Stimulated activated CD8-positive, alpha-beta memory T cell treated with anti-CD3 and anti-CD28 coated beads, Interleukin-2, amount 100 ng/mL, for 1 hour (primary cell): ENCODE data around the gene NBEA.

Experiments
- DNase-seq, 2 donors: peaks; one replicate each; pipeline ENCODE4 v3.0.0-alpha.2; 2020; ENCODE audit warnings: low read depth in 2 of 2

Gene NBEA

DNA sequence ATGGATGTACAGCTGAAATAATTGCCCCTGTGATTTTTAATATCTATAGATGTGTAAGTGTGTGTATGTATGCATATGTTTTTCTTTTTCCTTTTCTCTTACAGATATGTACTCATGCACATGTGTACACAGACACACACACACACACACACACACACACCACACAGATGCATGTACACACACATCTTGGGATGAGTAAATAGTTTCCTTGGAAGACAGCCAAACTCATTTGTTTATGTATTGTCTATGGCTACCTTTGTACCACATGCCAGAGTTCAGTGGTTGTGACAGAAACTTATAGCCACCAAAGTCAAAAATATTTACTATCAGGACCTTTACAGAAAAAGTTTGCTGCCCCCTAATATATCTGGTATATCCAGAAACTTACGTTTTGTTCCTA is 341.8 kb downstream of the NBEA start:
- DNase-seq = no peak

GRCh38 chr13:35285677-35286076 is 343.6 kb downstream of the NBEA start:
- no peak for DNase-seq

DNA sequence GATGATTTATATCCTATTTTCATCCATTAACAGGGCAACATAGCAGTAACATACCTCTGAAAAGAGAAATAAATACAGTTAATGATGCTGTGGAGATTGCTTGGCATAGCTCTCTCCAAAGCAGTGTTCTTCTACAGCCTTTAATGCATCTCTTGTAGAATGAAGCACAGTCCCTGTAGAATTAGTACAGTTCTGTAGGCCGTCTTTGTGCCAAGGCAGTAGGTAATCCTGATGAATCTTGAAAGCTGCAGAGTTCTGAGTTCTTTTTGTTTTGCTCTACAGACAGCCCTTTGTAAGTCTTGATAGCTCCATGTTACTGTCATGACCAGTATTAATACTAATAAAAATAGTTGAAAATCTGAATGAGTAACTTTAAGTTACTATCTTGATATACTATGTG is 350.3 kb downstream of the NBEA start:
- no peak for DNase-seq

- no peak for DNase-seq
Observed at GRCh38 chr13:35293579-35294226, 351.6 kb downstream of the NBEA start.

GRCh38 chr13:35309706-35310105 is 367.6 kb downstream of the NBEA start:
- DNase-seq = no peak

- DNase-seq = no peak
Observed at GRCh38 chr13:35332134-35332533, 390.1 kb downstream of the NBEA start.

GRCh38 chr13:35333157-35333556 is 391.1 kb downstream of the NBEA start:
- no peak for DNase-seq

DNA sequence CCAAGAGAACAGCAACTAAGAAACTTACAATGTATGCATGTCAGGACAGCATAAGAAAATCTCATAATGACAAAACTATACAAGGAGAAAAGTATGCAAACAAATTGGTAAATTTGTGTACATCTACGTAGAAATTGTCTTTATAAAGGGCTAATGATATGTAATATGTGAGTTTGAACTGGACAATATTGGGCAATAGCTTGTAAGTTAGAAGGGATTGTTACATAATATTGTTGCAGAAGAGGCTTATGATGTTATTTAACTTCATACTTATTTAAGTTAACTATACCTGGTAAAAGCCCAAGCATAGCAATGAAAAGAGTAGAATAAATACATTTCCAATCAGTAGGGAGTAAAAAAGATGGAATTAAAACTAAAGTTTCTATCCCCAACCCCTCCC is 400.4 kb downstream of the NBEA start:
- DNase-seq = no peak

GRCh38 chr13:35343417-35343816 is 401.3 kb downstream of the NBEA start:
- DNase-seq = no peak

DNA sequence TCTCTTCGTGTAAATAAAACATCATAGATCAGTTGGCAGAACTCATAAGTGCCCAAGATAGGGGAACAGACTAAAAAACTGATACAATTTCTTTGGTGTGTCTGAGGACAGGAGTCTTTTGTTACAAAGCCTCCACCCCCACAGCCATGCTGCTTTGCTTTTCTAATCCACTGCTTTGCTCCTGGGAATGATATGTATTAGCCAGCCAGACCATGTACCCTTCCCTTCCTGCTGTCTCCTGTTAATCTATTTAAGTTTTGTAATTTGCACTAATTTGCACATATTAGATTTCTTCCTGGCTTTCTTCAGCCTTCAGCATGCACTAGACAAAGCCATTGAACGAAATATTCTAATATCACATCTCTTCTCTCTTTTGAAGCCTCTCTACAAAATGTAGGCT is 403.9 kb downstream of the NBEA start:
- no peak for DNase-seq

DNA sequence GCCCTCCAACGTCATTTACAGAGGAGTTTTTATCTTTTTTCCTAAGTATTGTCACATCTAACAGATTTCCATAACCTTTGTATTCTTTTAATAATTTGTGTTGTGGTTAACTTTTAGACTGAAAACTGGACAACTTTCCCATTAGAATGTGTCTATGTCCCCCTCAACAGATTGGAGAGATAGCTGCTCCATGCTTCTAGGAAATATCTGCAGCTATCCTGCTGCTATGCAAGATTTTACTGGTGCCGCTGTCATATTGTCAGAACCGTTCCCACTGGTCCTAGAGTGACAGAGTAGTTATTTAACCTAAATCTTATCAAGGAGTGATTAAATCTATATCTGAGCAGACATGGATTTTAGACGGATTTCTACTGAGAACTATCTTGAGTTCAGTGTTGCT is 404.4 kb downstream of the NBEA start:
- no peak for DNase-seq

DNA sequence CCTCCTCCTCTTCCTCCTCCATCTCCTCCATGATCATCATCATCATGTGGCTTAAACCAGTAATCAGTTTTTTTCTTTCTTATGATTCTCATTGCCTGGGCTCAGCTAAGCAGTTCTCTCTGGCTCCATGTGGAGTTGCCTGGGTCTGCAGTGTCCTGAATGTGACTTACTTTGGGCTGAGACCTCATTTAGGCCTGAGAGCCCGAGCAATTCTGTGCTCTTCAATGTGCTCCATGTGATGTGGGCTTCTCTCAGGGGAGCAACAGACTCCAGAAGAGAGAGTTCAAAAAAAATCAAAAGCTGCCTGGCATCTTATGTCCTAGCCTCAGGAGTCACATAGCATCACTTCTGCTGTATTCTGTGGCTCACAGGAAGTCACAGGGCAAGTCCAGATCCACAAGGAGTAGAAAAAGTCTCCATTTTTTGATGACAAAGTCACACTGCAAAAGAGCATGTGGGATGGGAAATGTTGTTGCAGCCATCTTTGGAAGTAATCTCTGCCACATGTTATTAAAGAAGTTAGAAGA is 405.7 kb downstream of the NBEA start:
- DNase-seq = no peak

DNA sequence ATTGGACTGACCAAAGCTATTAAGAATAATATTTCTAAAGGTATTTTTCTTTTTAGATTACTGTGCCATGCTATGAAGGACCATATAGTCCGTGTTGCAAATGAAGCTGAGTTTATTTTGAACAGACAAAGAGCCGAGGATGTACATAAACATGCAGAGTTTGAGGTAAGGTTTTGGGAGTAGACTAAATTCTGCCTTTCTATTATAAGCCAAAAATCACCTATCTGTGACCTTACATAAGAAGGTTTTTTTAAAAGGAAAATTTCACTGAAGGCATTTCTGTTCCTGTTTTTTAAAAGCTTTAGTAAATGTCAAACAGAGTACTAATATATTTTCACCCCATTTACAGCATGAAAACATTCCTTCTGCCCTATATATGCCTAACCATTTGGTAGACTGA is 407.0 kb downstream of the NBEA start:
- no peak for DNase-seq

DNA sequence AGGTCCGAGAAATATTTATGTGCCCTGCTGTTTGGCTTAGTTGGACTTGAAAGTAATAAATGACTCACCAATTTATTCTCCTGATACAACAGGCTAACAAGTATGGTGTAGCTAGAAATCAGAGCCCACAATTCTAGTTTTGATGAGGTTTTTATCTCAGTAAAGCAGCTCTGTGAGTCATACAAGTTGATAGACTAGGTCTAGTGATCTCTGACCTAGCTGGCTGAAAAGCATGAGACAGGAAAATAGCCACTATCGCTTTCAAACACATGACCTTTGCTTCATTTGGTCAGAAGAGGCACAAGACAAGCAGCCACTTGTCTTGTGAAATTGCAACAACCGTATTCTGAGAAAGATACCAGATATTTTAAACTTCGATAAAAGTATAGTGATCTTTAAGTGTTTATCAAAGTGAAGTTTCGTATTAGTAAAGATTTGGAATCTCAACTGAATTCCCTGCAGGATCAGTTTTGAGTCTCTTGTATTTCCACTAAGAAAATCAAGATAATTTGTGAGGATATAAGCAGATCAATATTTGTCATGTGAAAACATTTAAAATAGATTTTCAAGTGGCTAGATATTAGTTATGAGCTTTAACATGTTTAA is 407.7 kb downstream of the NBEA start:
- DNase-seq = no peak

DNA sequence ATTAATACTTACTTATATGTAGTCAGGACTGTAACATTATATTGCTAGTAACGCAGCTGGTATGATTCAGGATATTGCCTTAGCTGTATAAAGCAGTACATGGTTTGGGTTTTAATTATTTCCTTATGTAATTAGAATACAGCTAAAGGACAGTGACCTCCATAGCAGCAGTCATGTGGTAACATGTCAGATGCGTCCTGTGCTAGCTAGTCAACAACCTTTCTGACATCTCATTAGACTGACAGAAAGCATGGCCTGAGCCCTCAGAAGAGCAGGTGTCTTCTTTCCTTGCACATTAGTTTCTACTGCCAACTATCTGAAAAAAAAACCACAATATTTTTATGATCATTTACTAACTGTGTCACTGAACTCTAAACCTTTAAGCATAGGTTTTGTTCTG is 412.2 kb downstream of the NBEA start:
- no peak for DNase-seq

DNA sequence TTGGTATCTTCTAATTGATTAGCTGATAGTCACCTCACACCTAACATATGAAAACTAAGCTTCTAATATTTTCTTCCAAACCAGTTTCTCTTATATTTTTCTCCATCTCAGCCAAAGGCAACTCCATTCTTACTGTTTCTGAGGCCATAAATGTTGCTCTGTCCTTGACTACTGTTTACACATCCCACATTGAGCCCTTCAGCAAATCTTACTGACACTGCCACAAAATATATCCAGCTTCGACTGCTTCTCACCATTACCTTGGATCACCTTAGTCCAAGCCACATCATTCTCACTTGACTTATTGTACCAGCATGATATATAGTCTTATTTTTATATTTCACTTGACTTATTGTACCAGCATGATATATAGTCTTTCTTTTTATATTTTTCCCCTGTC is 412.8 kb downstream of the NBEA start:
- DNase-seq = no peak

DNA sequence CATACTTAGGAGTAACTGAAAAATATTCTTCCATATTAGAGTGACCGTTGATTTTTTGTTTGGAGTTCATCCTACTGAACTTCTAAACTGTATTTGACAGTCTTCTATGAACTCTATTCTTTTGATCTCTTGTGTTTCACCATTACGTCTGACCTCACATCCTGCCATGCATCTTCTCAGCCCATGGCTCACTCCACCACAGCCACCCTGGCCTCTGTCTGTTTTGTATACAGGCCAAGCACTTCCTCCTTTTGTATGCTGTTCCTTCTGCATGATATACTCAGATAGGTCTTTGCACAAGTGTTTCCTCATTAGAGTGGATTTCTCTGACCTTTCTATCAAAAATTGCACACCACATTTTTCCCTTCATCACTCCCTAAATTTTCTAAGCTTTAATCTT is 414.5 kb downstream of the NBEA start:
- no peak for DNase-seq

DNA sequence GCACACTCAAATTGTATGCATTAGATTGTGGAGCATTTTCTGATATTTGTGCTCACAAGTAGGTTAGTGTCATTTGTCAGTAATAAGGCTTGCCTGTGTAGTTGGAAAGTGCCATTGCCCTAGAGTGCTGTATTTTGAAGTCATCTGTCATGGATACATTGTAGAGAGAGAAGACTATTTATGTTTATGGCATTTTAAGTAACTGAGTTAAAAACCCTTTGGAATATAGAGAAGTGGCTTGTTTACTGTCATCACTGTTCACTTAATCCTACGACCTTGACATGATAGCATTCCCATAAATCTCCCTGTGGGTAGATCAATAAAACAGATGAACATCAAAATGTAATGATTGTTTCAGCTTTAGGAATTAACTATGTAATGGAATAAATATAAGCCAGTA is 423.8 kb downstream of the NBEA start:
- no peak for DNase-seq

- no peak for DNase-seq
Observed at GRCh38 chr13:35367586-35367985, 425.5 kb downstream of the NBEA start.

DNA sequence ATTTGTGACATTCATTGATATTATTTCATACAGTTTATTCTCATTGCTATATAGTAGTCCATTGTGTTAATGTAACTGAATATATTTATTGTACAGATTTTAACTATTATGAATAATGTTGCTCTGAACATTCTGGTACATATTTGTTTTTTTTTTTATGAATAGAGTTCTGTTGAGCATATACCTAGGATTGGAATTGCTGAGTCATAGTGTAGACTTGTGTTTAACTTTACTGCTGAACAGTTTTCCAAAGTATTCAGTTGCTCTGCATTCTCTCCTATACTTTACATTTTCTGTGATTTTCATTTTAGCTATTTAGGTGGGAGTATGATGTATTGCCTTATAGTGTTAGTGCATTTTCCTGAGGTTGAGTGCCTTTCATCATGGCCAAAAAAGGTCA is 436.9 kb downstream of the NBEA start:
- DNase-seq = no peak

GRCh38 chr13:35379663-35380062 is 437.6 kb downstream of the NBEA start:
- DNase-seq = no peak

- DNase-seq = no peak
Observed at GRCh38 chr13:35387682-35388250, 445.7 kb downstream of the NBEA start.
